Activated naive CD4-positive, alpha-beta T cell treated with anti-CD3 and anti-CD28 coated beads, Interleukin-2, amount 10 ng/mL, durations not matched to agents 7 days and 5 days (primary cell): ENCODE measurements around the gene EPB41L5.
"Not testable (repeated sequence)": the region's sequence is repeated elsewhere in the genome, so short reads cannot be mapped to it uniquely, and the experiment has no call there.

Experiments used
- CTCF ChIA-PET: fragments of 350-600 bp; sonication (Branson Sonifier 250); formaldehyde crosslinking; loops from one replicate; lab custom pipeline; 2021; ENCODE audit warnings: antibody characterized with exemption; lab: Charles Lee
- DNase-seq: peaks from one replicate; pipeline ENCODE4 v3.0.0-alpha.2; 2020
- H3K27ac Mint-ChIP-seq: one replicate; pipeline ENCODE4 v1.8.0; 2021; ENCODE audit warnings: mild to moderate bottlenecking, moderate library complexity, mixed read lengths
- H3K27me3 Mint-ChIP-seq: one replicate; pipeline ENCODE4 v1.8.0; 2021; ENCODE audit warnings: mild to moderate bottlenecking, mixed read lengths
- H3K36me3 Mint-ChIP-seq: one replicate; pipeline ENCODE4 v1.8.0; 2021; ENCODE audit warnings: mixed read lengths
- H3K4me1 Mint-ChIP-seq: one replicate; pipeline ENCODE4 v1.8.0; 2021; ENCODE audit warnings: mixed read lengths
- H3K4me3 Mint-ChIP-seq: one replicate; pipeline ENCODE4 v1.8.0; 2021; ENCODE audit warnings: mild to moderate bottlenecking, moderate library complexity, mixed read lengths
- H3K9me3 Mint-ChIP-seq: one replicate; pipeline ENCODE4 v1.8.0; 2021; ENCODE audit warnings: mixed read lengths

Gene EPB41L5

DNA sequence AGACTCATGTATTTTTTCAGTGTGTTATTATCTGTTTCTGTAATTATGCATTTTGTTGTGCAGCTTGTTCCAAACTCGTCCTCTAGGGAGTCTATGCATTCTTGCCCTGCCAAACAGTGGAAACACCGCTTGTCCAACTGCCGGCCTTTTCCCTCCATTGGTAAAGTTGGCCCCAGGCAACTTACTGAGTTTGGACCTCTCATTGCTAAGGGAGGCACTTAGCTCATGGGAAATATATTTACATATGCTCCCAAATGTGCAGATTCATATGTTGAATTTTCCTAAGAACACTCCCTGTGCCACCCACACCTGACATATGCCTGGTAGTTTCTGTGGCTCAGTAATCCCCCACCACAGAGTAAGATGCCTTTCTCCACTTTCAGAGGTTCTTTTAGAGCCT lies 112.3 kb downstream of the EPB41L5 start:
- Mint-ChIP-seq H3K27me3 (peaks cover 4% of the 10 kb centered on the region), H3K36me3 (no peaks in the 10 kb centered on the region), H3K4me1 (no peaks in the 10 kb centered on the region), H3K9me3 (no peaks in the 10 kb centered on the region), H3K4me3 (no peak overlapping the region), H3K27ac (no peak overlapping the region)
- no peak for DNase-seq
- CTCF ChIA-PET: no interaction called here

DNA sequence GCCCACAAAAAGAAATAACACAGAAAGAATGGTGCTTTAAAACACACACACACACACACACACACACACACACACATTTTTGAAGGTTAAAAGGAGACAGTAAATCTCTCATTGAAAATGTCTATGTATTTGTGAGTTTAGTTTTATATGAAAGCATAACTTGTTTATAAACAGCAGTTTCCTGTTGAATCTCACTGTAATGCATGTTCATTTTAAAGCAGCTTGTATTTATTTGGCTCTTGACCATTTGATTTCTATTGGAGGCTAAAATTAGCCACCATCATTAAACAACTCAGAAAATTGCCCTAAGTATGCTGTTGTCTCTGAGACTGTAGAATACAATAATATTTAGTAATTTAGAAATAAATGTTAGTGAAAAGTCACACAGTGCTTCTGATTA lies 115.3 kb downstream of the EPB41L5 start:
- Mint-ChIP-seq H3K4me1 (no peaks in the 10 kb centered on the region), H3K4me3 (no peak overlapping the region), H3K27me3 (peaks cover 1% of the 10 kb centered on the region), H3K27ac (no peak overlapping the region), H3K9me3 (no peaks in the 10 kb centered on the region), H3K36me3 (peaks cover 6% of the 10 kb centered on the region)
- CTCF ChIA-PET: interaction anchor here (0.6 kb wide), 1 partner anchor 87 kb away, joined by 3 read pairs; no protein-coding TSS in a partner anchor
- no peak for DNase-seq

GRCh38 chr2:120132190-120132589 lies 119.3 kb downstream of the EPB41L5 start:
- Mint-ChIP-seq H3K4me1 (no peaks in the 10 kb centered on the region), H3K36me3 (peaks cover 30% of the 10 kb centered on the region), H3K27me3 (no peaks in the 10 kb centered on the region), H3K4me3 (no peak overlapping the region), H3K9me3 (peaks cover 2% of the 10 kb centered on the region), H3K27ac (no peak overlapping the region)
- DNase-seq: no peak
- CTCF ChIA-PET: interaction anchor here (1.4 kb wide), 1 partner anchor 22 kb away, joined by 5 read pairs; no protein-coding TSS in a partner anchor

DNA sequence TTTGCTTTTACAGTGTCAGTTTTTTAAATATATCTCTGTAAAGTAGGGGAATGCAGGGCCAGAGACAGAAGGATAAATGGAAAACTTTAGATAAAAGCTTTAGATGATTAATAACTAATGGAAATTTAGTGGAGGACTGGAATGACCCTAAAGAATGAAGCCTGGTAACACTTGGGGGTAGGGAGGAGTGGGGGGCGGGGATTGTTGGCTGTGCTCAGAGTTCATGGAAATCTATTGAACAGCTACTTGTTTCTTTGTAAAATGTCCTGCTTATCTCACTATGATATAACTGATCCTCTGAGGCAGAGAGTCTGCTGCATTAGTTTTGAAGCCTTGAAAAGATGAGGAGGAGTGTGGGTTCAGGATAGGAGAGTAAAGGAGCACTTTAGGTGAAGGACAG lies 119.8 kb downstream of the EPB41L5 start:
- no peak for DNase-seq
- CTCF ChIA-PET: interaction anchor here (1.1 to 1.4 kb wide), 2 partner anchors 23 to 42 kb away, joined by 4 to 5 read pairs; no protein-coding TSS in a partner anchor
- H3K4me3 Mint-ChIP-seq: no peak overlapping the region
- H3K27me3 Mint-ChIP-seq: no peaks in the 10 kb centered on the region
- H3K9me3 Mint-ChIP-seq: peaks cover 2% of the 10 kb centered on the region
- H3K4me1 Mint-ChIP-seq: no peaks in the 10 kb centered on the region
- no peak overlapping the region for H3K27ac Mint-ChIP-seq
- H3K36me3 Mint-ChIP-seq: peaks cover 33% of the 10 kb centered on the region

- CTCF ChIA-PET: interaction anchor here (1.1 to 1.3 kb wide), 2 partner anchors 41 kb away, joined by 3 to 4 read pairs; no protein-coding TSS in a partner anchor
- H3K27me3 Mint-ChIP-seq: no peaks in the 10 kb centered on the region
- no peak for DNase-seq
- H3K4me3 Mint-ChIP-seq: no peak overlapping the region
- peaks cover 33% of the 10 kb centered on the region for H3K36me3 Mint-ChIP-seq
- H3K9me3 Mint-ChIP-seq: peaks cover 2% of the 10 kb centered on the region
- H3K4me1 Mint-ChIP-seq: no peaks in the 10 kb centered on the region
- no peak overlapping the region for H3K27ac Mint-ChIP-seq
Measured at GRCh38 chr2:120133572-120134244, 120.8 kb downstream of the EPB41L5 start.

DNA sequence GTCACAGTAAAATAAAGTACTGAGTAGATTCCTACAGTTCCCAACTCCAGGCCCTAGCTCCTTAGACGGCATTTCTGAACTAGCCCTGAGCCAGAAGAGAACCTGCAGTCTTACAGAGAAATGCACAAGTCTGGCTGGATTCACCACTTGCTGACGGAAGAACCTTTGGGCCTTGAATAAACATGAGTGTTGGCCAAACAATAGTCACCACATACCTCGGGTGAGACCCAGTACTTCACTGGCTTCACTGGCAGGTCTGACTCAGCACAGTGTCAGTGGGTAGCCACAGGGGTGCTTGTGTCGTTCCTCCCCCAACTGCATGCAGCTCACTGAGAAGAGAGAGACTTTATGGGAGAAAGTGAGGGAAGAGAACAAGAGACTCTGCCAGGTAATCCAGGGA lies 121.4 kb downstream of the EPB41L5 start:
- Mint-ChIP-seq H3K36me3 (peaks cover 35% of the 10 kb centered on the region), H3K9me3 (peaks cover 2% of the 10 kb centered on the region), H3K27ac (no peak overlapping the region), H3K4me1 (no peaks in the 10 kb centered on the region), H3K4me3 (no peak overlapping the region), H3K27me3 (no peaks in the 10 kb centered on the region)
- CTCF ChIA-PET: interaction anchor here (1.3 kb wide), 1 partner anchor 41 kb away, joined by 3 read pairs; no protein-coding TSS in a partner anchor
- no peak for DNase-seq

DNA sequence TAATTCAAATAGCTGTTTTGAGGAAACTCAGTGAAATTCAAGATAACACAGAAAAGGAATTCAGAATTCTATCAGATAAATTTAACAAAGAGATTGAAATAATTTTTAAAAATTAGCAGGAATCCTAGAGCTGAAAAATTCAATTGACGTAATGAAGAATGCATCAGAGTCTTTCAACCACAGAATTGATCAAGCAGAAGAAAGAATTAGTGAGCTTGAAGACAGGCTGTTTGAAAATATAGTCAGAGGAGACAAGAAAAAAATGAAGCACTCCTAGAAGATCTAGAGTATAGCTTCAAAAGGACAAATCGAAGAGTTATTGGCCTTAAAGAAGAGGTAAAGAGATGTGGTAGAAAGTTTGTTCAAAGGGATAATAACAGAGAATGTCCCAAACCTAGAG lies 122.1 kb downstream of the EPB41L5 start:
- not testable (repeated sequence) for H3K4me1 Mint-ChIP-seq, H3K27ac Mint-ChIP-seq, H3K27me3 Mint-ChIP-seq, DNase-seq, H3K9me3 Mint-ChIP-seq, H3K4me3 Mint-ChIP-seq
- CTCF ChIA-PET: interaction anchor here (1.3 kb wide), 1 partner anchor 40 kb away, joined by 3 read pairs; no protein-coding TSS in a partner anchor
- peaks cover 38% of the 10 kb centered on the region for H3K36me3 Mint-ChIP-seq

GRCh38 chr2:120140866-120141265 lies 128.0 kb downstream of the EPB41L5 start:
- CTCF ChIA-PET: no interaction called here
- no peaks in the 10 kb centered on the region for H3K4me1 Mint-ChIP-seq
- H3K27ac Mint-ChIP-seq: no peak overlapping the region
- H3K36me3 Mint-ChIP-seq: peaks cover 14% of the 10 kb centered on the region
- no peaks in the 10 kb centered on the region for H3K27me3 Mint-ChIP-seq
- no peaks in the 10 kb centered on the region for H3K9me3 Mint-ChIP-seq
- DNase-seq: no peak
- H3K4me3 Mint-ChIP-seq: no peak overlapping the region

- DNase-seq: no peak
- no peaks in the 10 kb centered on the region for H3K4me1 Mint-ChIP-seq
- peaks cover 13% of the 10 kb centered on the region for H3K36me3 Mint-ChIP-seq
- H3K9me3 Mint-ChIP-seq: no peaks in the 10 kb centered on the region
- no peak overlapping the region for H3K27ac Mint-ChIP-seq
- CTCF ChIA-PET: interaction anchor here (0.7 kb wide), 1 partner anchor 11 kb away, joined by 3 read pairs; no protein-coding TSS in a partner anchor
- no peaks in the 10 kb centered on the region for H3K27me3 Mint-ChIP-seq
- H3K4me3 Mint-ChIP-seq: no peak overlapping the region
Measured at GRCh38 chr2:120141300-120142069, 128.6 kb downstream of the EPB41L5 start.

DNA sequence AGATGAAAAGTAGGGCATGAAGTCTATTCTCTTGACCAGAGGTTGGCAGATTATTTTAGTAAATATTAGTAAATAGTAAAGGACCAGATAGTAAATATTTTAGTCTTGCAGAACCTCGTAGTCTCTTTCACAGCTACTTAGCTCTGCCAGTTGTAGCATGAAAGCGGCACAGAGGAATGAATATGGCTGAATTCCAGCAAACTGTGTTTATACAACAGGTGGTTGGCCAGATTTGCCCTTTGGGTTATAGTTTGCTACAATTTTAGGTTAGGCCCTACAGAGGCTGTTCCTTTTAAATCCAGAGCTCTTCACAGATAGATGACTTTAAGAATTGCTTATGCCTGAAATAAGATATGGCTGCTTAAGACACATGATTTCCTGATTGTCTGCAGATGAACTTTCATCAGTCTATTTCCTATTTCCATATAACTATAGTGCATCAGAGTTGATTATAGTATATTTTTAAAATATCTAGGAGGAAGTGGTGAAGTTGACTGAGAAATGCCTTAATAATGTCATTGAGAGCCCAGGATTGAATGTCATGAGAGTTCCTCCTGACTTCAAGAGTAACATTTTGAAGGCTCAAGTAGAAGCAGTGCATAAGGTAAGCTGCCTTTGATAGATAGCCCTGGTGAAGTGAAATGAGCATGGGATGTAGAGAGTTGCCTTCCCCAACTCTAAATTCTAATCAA lies 129.8 kb downstream of the EPB41L5 start:
- H3K27me3 Mint-ChIP-seq: no peaks in the 10 kb centered on the region
- no peaks in the 10 kb centered on the region for H3K9me3 Mint-ChIP-seq
- DNase-seq: no peak
- H3K4me3 Mint-ChIP-seq: no peak overlapping the region
- H3K36me3 Mint-ChIP-seq: peaks cover 9% of the 10 kb centered on the region
- H3K27ac Mint-ChIP-seq: no peak overlapping the region
- no peaks in the 10 kb centered on the region for H3K4me1 Mint-ChIP-seq
- CTCF ChIA-PET: no interaction called here

GRCh38 chr2:120148229-120148628 lies 135.4 kb downstream of the EPB41L5 start:
- Mint-ChIP-seq H3K36me3 (peaks cover 3% of the 10 kb centered on the region), H3K27ac (no peak overlapping the region), H3K9me3 (peaks cover 11% of the 10 kb centered on the region), H3K27me3 (no peaks in the 10 kb centered on the region), H3K4me3 (no peak overlapping the region), H3K4me1 (no peaks in the 10 kb centered on the region)
- DNase-seq: no peak
- CTCF ChIA-PET: no interaction called here

GRCh38 chr2:120148669-120149068 lies 135.8 kb downstream of the EPB41L5 start:
- Mint-ChIP-seq H3K27me3 (no peaks in the 10 kb centered on the region), H3K27ac (no peak overlapping the region), H3K36me3 (peaks cover 3% of the 10 kb centered on the region), H3K9me3 (peaks cover 11% of the 10 kb centered on the region), H3K4me3 (no peak overlapping the region), H3K4me1 (no peaks in the 10 kb centered on the region)
- no peak for DNase-seq
- CTCF ChIA-PET: no interaction called here

DNA sequence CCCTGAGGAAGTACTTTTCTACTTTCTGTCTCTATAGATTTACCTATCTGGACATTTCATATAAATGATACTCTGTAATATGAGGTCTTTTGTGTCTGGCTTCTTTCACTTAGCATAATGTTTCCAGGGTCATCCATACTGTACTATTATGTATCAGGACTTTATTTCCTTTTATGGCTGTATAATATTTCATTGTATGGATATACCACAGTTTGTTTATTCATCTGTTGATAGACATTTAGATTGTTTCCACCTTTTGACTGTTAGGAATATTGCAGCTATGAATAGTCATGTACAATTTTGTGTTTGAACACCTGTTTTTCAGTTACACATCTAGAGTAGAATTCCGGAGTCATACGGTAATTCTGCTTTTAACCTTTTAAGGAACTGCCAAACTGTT lies 136.5 kb downstream of the EPB41L5 start:
- H3K27me3 Mint-ChIP-seq: no peaks in the 10 kb centered on the region
- H3K4me3 Mint-ChIP-seq: no peak overlapping the region
- peaks cover 11% of the 10 kb centered on the region for H3K9me3 Mint-ChIP-seq
- no peak for DNase-seq
- no peak overlapping the region for H3K27ac Mint-ChIP-seq
- no peaks in the 10 kb centered on the region for H3K4me1 Mint-ChIP-seq
- CTCF ChIA-PET: interaction anchor here (1.0 kb wide), 1 partner anchor 26 kb away, joined by 4 read pairs; no protein-coding TSS in a partner anchor
- peaks cover 5% of the 10 kb centered on the region for H3K36me3 Mint-ChIP-seq

DNA sequence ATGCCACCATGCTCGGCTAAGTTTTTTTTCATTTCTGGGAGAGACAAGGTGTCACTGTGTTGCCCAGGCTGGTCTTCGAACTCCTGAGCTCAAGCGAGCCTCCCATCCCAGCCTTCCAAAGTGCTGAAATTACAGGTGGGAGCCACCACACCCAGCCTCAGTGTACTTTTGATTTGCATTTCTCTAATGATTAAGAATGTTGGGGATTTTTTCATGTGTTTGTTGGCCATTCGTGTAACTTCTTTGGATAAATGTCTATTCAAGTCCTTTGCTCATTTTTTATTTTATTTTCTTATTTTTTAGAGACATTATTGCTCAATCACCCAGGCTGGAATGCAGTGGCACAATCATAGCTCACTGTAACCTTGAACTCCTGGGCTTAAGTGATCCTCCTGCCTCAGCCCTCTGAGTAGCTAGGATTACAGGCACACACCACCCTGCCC lies 137.2 kb downstream of the EPB41L5 start:
- Mint-ChIP-seq H3K4me1 (no peaks in the 10 kb centered on the region), H3K4me3 (no peak overlapping the region), H3K9me3 (peaks cover 11% of the 10 kb centered on the region), H3K27me3 (no peaks in the 10 kb centered on the region), H3K27ac (no peak overlapping the region), H3K36me3 (peaks cover 7% of the 10 kb centered on the region)
- no peak for DNase-seq
- CTCF ChIA-PET: interaction anchor here (1.0 kb wide), 1 partner anchor 26 kb away, joined by 4 read pairs; no protein-coding TSS in a partner anchor
